Renal cortex interstitium (tissue), 11 donors: Measurements from ENCODE around the gene IFIT5. TPM values are rescaled to one million over a fixed set of nuclear protein-coding genes. Genes with fewer than 3 reads are reported as not detected.

ENCODE experiments used
- DNase-seq, 11 donors: peaks; one replicate each; pipeline ENCODE4 v3.0.0-alpha.2; 2013; ENCODE audit warnings: low read depth in 9 of 11, low spot score in 4 of 11; ENCODE audit errors: extremely low read depth in 1 of 11
- polyA plus RNA-seq, 3 donors: library from polyadenylated mRNA; unstranded; fragments of 120-200 nt; gene quantifications; one replicate each; pipeline ENCODE4 v1.2.1, GENCODE V29; 2013; ENCODE audit not compliant: insufficient read length in 3 of 3

The IFIT5 gene
- polyA plus RNA-seq, 3 donors, result 14.6 to 21.0 (median 17.7) TPM

DNA sequence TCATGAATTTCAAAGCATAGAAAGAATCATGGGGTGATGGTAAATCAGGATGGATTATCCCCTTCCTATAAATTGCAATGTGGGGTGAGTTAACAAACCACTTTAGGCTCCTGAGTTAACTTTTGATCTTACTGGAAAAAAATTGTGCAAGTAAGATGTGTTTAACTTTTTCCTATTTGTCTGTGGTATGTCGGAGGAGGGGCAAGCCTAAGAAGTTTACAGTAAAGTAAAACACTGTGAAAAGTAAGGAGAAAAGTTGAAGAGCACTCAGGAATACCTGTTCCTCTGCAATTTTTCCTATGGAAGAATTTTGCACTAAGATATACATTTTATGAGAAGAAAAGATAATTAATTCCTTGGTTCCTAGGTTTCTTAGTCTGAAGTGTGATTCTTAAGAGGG lies 44.4 kb downstream of the IFIT5 start:
- no peak for DNase-seq

DNA sequence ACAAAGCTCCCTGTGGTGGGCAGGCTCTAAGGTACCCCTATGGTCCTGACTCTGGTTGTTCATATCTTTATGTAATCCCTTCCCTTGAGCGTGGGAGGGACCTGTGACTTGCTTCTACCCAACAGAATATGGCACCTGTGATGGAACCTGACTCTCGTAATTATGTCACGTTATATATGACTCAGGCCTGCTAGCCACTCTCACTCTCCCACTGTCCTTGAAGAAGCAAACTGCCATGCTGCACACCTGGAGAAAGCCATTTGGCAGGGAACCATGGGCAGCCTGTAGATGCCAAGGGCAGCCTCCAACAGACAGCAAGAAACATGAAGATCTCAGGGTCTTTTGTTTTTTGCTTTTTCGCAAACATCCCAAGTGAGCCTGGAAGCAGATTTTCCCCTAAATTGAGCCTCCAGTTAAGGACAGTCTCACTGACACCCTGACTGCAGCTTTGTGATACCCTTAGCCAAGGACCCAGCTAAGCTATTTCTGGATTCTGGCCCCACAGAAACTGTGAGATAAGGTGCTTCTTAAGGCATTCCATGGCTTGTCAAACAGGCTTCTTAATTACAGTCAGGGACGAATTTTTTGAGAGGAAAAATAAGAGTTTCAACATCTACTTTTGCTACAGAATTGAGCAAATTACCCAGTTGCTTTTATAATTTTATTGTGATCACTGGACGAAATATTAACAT lies 49.6 kb downstream of the IFIT5 start:
- DNase-seq, result no peak

DNA sequence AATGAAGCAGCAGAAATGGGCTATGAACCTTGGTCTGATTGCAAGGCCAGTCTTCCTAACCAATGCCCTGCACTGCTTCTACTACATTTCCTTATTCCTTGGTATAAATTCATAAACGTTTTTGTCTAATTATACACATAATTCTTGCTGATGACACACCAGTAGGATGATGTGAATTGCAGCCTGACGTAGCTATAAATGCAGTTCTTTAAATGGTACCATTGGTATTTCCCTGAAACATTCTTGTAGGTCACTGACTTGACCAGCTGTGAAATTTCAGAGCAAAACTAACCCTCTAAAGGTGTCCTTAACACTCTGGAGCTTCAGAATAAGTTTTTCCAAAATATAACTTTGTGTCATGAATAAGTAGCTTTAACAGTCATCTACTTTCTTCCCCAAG lies 50.8 kb downstream of the IFIT5 start:
- no peak for DNase-seq

GRCh38 chr10:89466599-89467035 lies 52.2 kb downstream of the IFIT5 start:
- no peak for DNase-seq

GRCh38 chr10:89468191-89468965 lies 54.0 kb downstream of the IFIT5 start:
- DNase-seq, result no peak

DNA sequence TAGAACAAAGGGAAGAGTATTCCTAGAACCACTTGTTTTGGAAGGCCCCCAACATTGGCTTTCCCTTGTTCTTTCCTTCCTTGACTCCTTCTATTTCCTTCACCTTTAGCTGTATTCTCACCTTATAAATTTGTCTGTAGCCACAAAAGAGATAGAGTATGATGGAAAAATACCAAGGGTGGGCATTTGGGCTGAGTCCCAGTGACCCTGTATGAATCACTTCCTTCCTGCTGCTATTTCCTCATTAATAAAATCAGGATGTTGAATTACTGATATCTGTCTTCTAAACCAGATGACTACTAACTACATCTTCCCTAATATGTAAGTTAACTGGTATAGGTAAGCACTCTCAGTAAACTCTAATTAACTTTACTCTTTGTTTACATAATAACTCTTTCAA lies 55.1 kb downstream of the IFIT5 start:
- no peak for DNase-seq

Other genes with a start within 250 kb of the IFIT5 start
- under 1 TPM; 0.20 to 0.23 (median 0.22) TPM for gene CH25H, start 207.3 kb upstream of the IFIT5 start, polyA plus RNA-seq
- 10 to 100 TPM; 44.1 to 57.6 (median 47.9) TPM for gene LIPA, start 162.8 kb upstream of the IFIT5 start, polyA plus RNA-seq
- 1 to 10 TPM; 7.5 to 9.2 (median 8.8) TPM for gene IFIT2, start 112.5 kb upstream of the IFIT5 start, polyA plus RNA-seq
- gene IFIT3, start 86.6 kb upstream of the IFIT5 start, polyA plus RNA-seq, result 10 to 100 TPM; 13.7 to 16.6 (median 15.9) TPM
- under 1 TPM; 0.10 to 0.11 (median 0.11) TPM for gene IFIT1B, start 36.5 kb upstream of the IFIT5 start, polyA plus RNA-seq
- 10 to 100 TPM; 13.9 to 23.7 (median 21.4) TPM for gene IFIT1, start 21.9 kb upstream of the IFIT5 start, polyA plus RNA-seq
- gene SLC16A12, start 121.0 kb downstream of the IFIT5 start, polyA plus RNA-seq, result 10 to 100 TPM; 22.1 to 32.0 (median 30.7) TPM
- gene PANK1, start 230.7 kb downstream of the IFIT5 start, polyA plus RNA-seq, result 10 to 100 TPM; 42.0 to 47.4 (median 43.6) TPM